ENCODE data around the gene UQCR11.

The UQCR11 gene

DNA sequence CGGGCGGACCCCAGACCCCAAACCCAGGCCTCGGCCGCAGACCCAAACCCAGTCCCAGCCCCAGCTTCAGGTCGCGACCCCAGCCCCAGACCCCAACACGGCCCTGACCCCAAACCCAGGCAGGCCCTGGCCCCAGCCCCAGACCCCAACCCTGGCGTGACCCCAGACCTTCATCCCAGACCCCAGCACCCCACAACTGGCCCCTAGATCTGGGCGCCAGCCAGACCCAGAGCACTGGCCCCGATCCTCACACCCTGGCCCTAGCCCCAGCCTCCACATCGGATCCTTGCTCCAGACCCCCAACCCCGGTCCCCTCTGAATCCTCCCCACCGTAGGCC, 20.1 kb downstream of the UQCR11 start:
- H3K79me2 ChIP-seq (ENCODE audit: low read length) = peaks cover 50% of the 10 kb centered on the region
- no peaks in the 10 kb centered on the region for H4K20me1 ChIP-seq (ENCODE audit: insufficient read depth, low read length)
- no peak overlapping the region for H3K27ac ChIP-seq (ENCODE audit: low read length)
- no peak for DNase-seq
- no peak overlapping the region for H3K4me3 ChIP-seq (ENCODE audit: low read length)
- no peak overlapping the region for H2AFZ ChIP-seq (ENCODE audit: low read length)
- TF ChIP-seq, protein P1, sequence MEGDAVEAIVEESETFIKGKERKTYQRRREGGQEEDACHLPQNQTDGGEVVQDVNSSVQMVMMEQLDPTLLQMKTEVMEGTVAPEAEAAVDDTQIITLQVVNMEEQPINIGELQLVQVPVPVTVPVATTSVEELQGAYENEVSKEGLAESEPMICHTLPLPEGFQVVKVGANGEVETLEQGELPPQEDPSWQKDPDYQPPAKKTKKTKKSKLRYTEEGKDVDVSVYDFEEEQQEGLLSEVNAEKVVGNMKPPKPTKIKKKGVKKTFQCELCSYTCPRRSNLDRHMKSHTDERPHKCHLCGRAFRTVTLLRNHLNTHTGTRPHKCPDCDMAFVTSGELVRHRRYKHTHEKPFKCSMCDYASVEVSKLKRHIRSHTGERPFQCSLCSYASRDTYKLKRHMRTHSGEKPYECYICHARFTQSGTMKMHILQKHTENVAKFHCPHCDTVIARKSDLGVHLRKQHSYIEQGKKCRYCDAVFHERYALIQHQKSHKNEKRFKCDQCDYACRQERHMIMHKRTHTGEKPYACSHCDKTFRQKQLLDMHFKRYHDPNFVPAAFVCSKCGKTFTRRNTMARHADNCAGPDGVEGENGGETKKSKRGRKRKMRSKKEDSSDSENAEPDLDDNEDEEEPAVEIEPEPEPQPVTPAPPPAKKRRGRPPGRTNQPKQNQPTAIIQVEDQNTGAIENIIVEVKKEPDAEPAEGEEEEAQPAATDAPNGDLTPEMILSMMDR (IDR thresholded peaks at IDR 0.05; ENCODE audit: low read length) = no peak
- TF ChIP-seq EZH2phosphoT487 (IDR thresholded peaks at IDR 0.05; ENCODE audit: low read length) = no peak
- no peak for TF ChIP-seq EZH2 (optimal IDR thresholded peaks at IDR 0.05; ENCODE audit: low read depth, low read length)
- H3K36me3 ChIP-seq (replicated peaks; ENCODE audit: insufficient read depth, low read length) = no peaks in the 10 kb centered on the region; the same call in none of the 2 replicates
- H3K9ac ChIP-seq (ENCODE audit: low read length) = no peak overlapping the region
- no peak overlapping the region for H3K4me2 ChIP-seq (ENCODE audit: low read depth, low read length)
- no peaks in the 10 kb centered on the region for H3K4me1 ChIP-seq (ENCODE audit: low read length)
- H3K9me2 ChIP-seq (replicated peaks; ENCODE audit: insufficient read depth, low read length) = no peaks in the 10 kb centered on the region
- H3F3A ChIP-seq (ENCODE audit: insufficient read depth, low read length) = 0 out of 2 replicates have a peak, but pooled peaks cover under 1% of the 10 kb centered on the region
- no peaks in the 10 kb centered on the region for H3K9me3 ChIP-seq (replicated peaks; ENCODE audit: insufficient read depth, low read length)
- H3K27me3 ChIP-seq (replicated peaks; ENCODE audit: insufficient read depth, low read length) = no peaks in the 10 kb centered on the region

DNA sequence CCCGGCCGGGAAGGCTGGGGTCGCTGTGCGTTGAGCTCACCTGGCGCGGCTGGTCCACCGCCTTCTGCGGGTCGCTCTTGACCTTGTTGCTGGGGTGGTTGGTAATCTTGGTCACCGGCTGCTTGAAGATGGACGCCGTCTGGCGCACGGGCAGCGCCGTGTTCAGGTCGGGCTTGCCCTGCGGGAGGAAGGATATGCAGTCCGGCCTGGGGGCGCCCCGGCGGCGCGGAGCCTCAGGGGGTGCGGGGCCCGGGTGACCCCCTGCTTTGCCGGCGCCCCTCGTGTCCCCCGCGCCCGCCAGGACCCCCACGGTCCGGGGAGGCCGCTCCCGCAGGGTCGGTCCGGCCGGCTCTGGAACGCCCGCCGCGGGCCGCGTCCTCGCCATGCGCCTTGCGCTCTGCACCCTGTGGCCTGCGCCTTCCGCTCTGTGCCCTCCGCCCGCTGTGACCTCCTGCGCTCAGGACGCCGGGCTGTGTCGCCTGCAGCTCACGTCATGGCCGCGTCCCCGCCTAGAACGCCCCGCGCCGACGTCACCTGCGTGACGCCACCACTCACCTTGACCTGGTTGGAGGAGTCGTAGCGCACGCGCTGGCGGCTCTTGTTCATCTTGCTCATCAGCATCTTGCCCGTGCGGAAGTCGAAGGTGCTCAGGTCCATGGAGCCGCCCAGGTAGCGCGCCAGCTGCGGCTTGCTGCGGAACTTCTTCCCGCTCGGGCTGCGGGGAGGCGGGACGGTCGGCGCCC, 20.6 kb downstream of the UQCR11 start:
- no peaks in the 10 kb centered on the region; the same call in none of the 2 replicates for H3K36me3 ChIP-seq (replicated peaks; ENCODE audit: insufficient read depth, low read length)
- no peak overlapping the region for H3K4me3 ChIP-seq (ENCODE audit: low read length)
- no peak overlapping the region for H2AFZ ChIP-seq (ENCODE audit: low read length)
- no peak for DNase-seq
- H3K9ac ChIP-seq (ENCODE audit: low read length) = no peak overlapping the region
- H3K9me3 ChIP-seq (replicated peaks; ENCODE audit: insufficient read depth, low read length) = no peaks in the 10 kb centered on the region
- no peak overlapping the region for H3K4me2 ChIP-seq (ENCODE audit: low read depth, low read length)
- TF ChIP-seq, protein P1 (IDR thresholded peaks at IDR 0.05; ENCODE audit: low read length) = no peak
- TF ChIP-seq EZH2 (optimal IDR thresholded peaks at IDR 0.05; ENCODE audit: low read depth, low read length) (no peak), EZH2phosphoT487 (IDR thresholded peaks at IDR 0.05; ENCODE audit: low read length) (no peak)
- H4K20me1 ChIP-seq (ENCODE audit: insufficient read depth, low read length) = no peaks in the 10 kb centered on the region
- H3K79me2 ChIP-seq (ENCODE audit: low read length) = peaks cover 44% of the 10 kb centered on the region
- H3K27me3 ChIP-seq (replicated peaks; ENCODE audit: insufficient read depth, low read length) = no peaks in the 10 kb centered on the region
- no peak overlapping the region for H3K27ac ChIP-seq (ENCODE audit: low read length)
- H3K9me2 ChIP-seq (replicated peaks; ENCODE audit: insufficient read depth, low read length) = no peaks in the 10 kb centered on the region
- H3K4me1 ChIP-seq (ENCODE audit: low read length) = no peaks in the 10 kb centered on the region
- H3F3A ChIP-seq (ENCODE audit: insufficient read depth, low read length) = no peaks in the 10 kb centered on the region

DNA sequence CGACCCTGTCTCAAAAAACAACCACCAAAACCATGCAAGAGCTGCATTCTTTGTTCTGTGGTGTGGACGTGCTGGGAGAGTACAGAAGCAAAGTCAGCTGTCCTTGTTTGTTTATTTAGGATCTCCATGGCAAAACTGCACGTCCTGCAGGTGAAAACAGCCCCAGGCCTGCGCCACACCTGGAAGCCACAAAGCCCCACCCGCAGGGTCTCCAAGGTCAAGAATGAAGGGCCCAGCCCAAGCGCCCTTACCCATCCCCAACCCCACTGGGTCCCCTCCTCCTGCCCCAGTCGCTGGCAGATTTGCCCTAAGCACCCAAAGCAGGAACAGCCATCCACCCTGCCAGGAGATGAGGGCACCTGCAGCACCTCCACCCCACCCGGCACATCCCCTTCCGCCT, 23.1 kb downstream of the UQCR11 start:
- Histone ChIP-seq H2AFZ (ENCODE audit: low read length) (no peak overlapping the region), H4K20me1 (ENCODE audit: insufficient read depth, low read length) (no peaks in the 10 kb centered on the region), H3K4me2 (ENCODE audit: low read depth, low read length) (no peak overlapping the region), H3K27ac (ENCODE audit: low read length) (no peak overlapping the region), H3K27me3 (replicated peaks; ENCODE audit: insufficient read depth, low read length) (no peaks in the 10 kb centered on the region), H3K79me2 (ENCODE audit: low read length) (peaks cover 21% of the 10 kb centered on the region), H3F3A (ENCODE audit: insufficient read depth, low read length) (no peaks in the 10 kb centered on the region), H3K9me3 (replicated peaks; ENCODE audit: insufficient read depth, low read length) (no peaks in the 10 kb centered on the region), H3K9me2 (replicated peaks; ENCODE audit: insufficient read depth, low read length) (no peaks in the 10 kb centered on the region), H3K4me3 (ENCODE audit: low read length) (no peak overlapping the region), H3K36me3 (replicated peaks; ENCODE audit: insufficient read depth, low read length) (no peaks in the 10 kb centered on the region; the same call in none of the 2 replicates), H3K9ac (ENCODE audit: low read length) (no peak overlapping the region), H3K4me1 (ENCODE audit: low read length) (no peaks in the 10 kb centered on the region)
- no peak for DNase-seq
- TF ChIP-seq, protein P1 (IDR thresholded peaks at IDR 0.05; ENCODE audit: low read length) = no peak
- no peak for TF ChIP-seq EZH2phosphoT487 (IDR thresholded peaks at IDR 0.05; ENCODE audit: low read length)
- TF ChIP-seq EZH2 (optimal IDR thresholded peaks at IDR 0.05; ENCODE audit: low read depth, low read length) = no peak

Measured in MM.1S (cell line).